ENCODE results near the gene SYT8.

DNA sequence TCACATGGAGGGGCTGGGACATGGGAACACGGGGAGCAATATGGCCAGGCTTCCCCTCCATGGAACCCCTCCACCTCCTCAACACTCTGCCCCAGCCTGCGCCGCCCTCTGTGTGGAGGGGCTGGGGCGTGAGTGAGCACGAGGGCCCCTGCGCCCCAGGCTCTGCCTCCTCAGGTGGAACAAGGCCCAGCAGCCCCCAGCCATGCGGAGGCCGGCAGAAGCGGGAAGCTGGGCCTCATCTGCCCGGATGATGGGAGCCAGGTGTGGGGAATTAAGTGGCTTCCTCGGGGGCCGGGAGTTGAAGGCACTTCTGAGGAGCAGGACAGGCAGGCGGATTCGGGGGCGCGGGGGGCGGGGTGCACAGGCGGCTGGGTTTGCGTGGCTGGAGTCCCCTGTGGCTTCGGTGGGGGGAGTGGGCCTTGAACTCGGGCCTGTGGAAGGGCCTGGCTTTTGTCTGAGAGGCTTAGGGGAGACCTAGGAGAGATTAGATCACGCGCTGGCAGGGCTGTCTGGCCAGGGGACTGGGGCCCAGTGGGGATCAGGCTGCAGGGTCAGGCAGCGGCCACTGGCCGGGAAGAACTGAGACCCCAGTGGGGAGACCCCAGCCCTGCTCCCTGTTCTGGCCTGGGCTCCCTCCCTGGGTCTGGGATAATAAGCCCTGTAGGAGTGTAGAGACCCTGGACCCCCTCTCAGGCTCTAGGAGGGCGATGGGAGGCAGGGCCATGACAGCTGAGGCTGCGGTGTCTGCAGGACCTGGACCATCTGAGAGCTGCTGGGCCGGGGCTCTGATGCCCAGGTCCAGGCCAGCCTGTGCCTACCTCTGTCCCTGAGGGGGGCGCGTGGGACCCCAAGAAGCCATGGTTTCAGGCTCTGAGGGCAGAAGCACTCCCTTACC lies 43.6 kb downstream of the SYT8 start:
- no peak for TF ChIP-seq CTCF (IDR thresholded peaks at IDR 0.05)
- no peak for TF ChIP-seq POLR2A (IDR thresholded peaks at IDR 0.05)

Measured in prostate gland (tissue), 2 donors.